ENCODE results near the gene EXPH5. TPM values are rescaled to one million over a fixed set of nuclear protein-coding genes. Genes with fewer than 3 reads are reported as not detected.

EXPH5 gene
- total RNA-seq, 1 donor from 2014 or later = 0.52 TPM

GRCh38 chr11:108568195-108568858 lies 25.2 kb downstream of the EXPH5 start:
- H3K9me3 ChIP-seq (ENCODE audit: control insufficient read depth in 3 of 3, low read length in 3 of 3) = no peaks in the 10 kb centered on the region
- no peak overlapping the region for H3K4me3 ChIP-seq (ENCODE audit: low read length in 3 of 3)
- no peaks in the 10 kb centered on the region for H3K27me3 ChIP-seq (ENCODE audit: control insufficient read depth in 3 of 3, insufficient read depth in 3 of 3, low read length in 3 of 3)
- no peak overlapping the region for H3K27ac ChIP-seq (ENCODE audit: low read depth, low read length)
- H3K9ac ChIP-seq (ENCODE audit: low read depth in 1 of 3, low read length in 3 of 3) = no peak overlapping the region
- H3K4me1 ChIP-seq (ENCODE audit: control insufficient read depth in 3 of 3, insufficient read depth in 3 of 3, low read length in 3 of 3) = peaks cover 1 to 3% (median 2%) of the 10 kb centered on the region in 3 donors
- H3K36me3 ChIP-seq (ENCODE audit: control insufficient read depth in 3 of 3, insufficient read depth in 3 of 3, low read length in 3 of 3) = no peaks in the 10 kb centered on the region

- Histone ChIP-seq H3K4me1 (ENCODE audit: control insufficient read depth in 3 of 3, insufficient read depth in 3 of 3, low read length in 3 of 3) (peaks cover 4 to 6% (median 5%) of the 10 kb centered on the region in 3 donors), H3K36me3 (ENCODE audit: control insufficient read depth in 3 of 3, insufficient read depth in 3 of 3, low read length in 3 of 3) (no peaks in the 10 kb centered on the region), H3K27ac (ENCODE audit: low read depth, low read length) (no peak overlapping the region), H3K9ac (ENCODE audit: low read depth in 1 of 3, low read length in 3 of 3) (no peak overlapping the region), H3K9me3 (ENCODE audit: control insufficient read depth in 3 of 3, low read length in 3 of 3) (no peaks in the 10 kb centered on the region), H3K4me3 (ENCODE audit: low read length in 3 of 3) (no peak overlapping the region), H3K27me3 (ENCODE audit: control insufficient read depth in 3 of 3, insufficient read depth in 3 of 3, low read length in 3 of 3) (no peaks in the 10 kb centered on the region)
Observed at GRCh38 chr11:108565653-108566052, 27.9 kb downstream of the EXPH5 start.

GRCh38 chr11:108562746-108563581 lies 30.6 kb downstream of the EXPH5 start:
- H3K36me3 ChIP-seq (ENCODE audit: control insufficient read depth in 3 of 3, insufficient read depth in 3 of 3, low read length in 3 of 3) = no peaks in the 10 kb centered on the region
- no peak overlapping the region for H3K9ac ChIP-seq (ENCODE audit: low read depth in 1 of 3, low read length in 3 of 3)
- no peaks in the 10 kb centered on the region for H3K9me3 ChIP-seq (ENCODE audit: control insufficient read depth in 3 of 3, low read length in 3 of 3)
- H3K27ac ChIP-seq (ENCODE audit: low read depth, low read length) = no peak overlapping the region
- H3K4me1 ChIP-seq (ENCODE audit: control insufficient read depth in 3 of 3, insufficient read depth in 3 of 3, low read length in 3 of 3) = peaks cover 4 to 6% (median 5%) of the 10 kb centered on the region in 3 donors
- H3K27me3 ChIP-seq (ENCODE audit: control insufficient read depth in 3 of 3, insufficient read depth in 3 of 3, low read length in 3 of 3) = no peaks in the 10 kb centered on the region
- H3K4me3 ChIP-seq (ENCODE audit: low read length in 3 of 3) = no peak overlapping the region

- H3K27me3 ChIP-seq (ENCODE audit: control insufficient read depth in 3 of 3, insufficient read depth in 3 of 3, low read length in 3 of 3) = no peaks in the 10 kb centered on the region
- H3K36me3 ChIP-seq (ENCODE audit: control insufficient read depth in 3 of 3, insufficient read depth in 3 of 3, low read length in 3 of 3) = no peaks in the 10 kb centered on the region
- no peak overlapping the region for H3K4me3 ChIP-seq (ENCODE audit: low read length in 3 of 3)
- no peak overlapping the region for H3K27ac ChIP-seq (ENCODE audit: low read depth, low read length)
- H3K4me1 ChIP-seq (ENCODE audit: control insufficient read depth in 3 of 3, insufficient read depth in 3 of 3, low read length in 3 of 3) = peaks cover 4 to 6% (median 5%) of the 10 kb centered on the region in 3 donors
- no peaks in the 10 kb centered on the region for H3K9me3 ChIP-seq (ENCODE audit: control insufficient read depth in 3 of 3, low read length in 3 of 3)
- no peak overlapping the region for H3K9ac ChIP-seq (ENCODE audit: low read depth in 1 of 3, low read length in 3 of 3)
Observed at GRCh38 chr11:108561535-108561991, 32.0 kb downstream of the EXPH5 start.

GRCh38 chr11:108559904-108560303 lies 33.7 kb downstream of the EXPH5 start:
- no peaks in the 10 kb centered on the region for H3K27me3 ChIP-seq (ENCODE audit: control insufficient read depth in 3 of 3, insufficient read depth in 3 of 3, low read length in 3 of 3)
- H3K4me3 ChIP-seq (ENCODE audit: low read length in 3 of 3) = no peak overlapping the region
- no peaks in the 10 kb centered on the region for H3K9me3 ChIP-seq (ENCODE audit: control insufficient read depth in 3 of 3, low read length in 3 of 3)
- no peak overlapping the region for H3K27ac ChIP-seq (ENCODE audit: low read depth, low read length)
- peaks cover 4 to 6% (median 5%) of the 10 kb centered on the region in 3 donors for H3K4me1 ChIP-seq (ENCODE audit: control insufficient read depth in 3 of 3, insufficient read depth in 3 of 3, low read length in 3 of 3)
- H3K36me3 ChIP-seq (ENCODE audit: control insufficient read depth in 3 of 3, insufficient read depth in 3 of 3, low read length in 3 of 3) = no peaks in the 10 kb centered on the region
- no peak overlapping the region for H3K9ac ChIP-seq (ENCODE audit: low read depth in 1 of 3, low read length in 3 of 3)

GRCh38 chr11:108559340-108559739 lies 34.2 kb downstream of the EXPH5 start:
- H3K9ac ChIP-seq (ENCODE audit: low read depth in 1 of 3, low read length in 3 of 3) = no peak overlapping the region
- no peaks in the 10 kb centered on the region for H3K27me3 ChIP-seq (ENCODE audit: control insufficient read depth in 3 of 3, insufficient read depth in 3 of 3, low read length in 3 of 3)
- peaks cover 4 to 6% (median 5%) of the 10 kb centered on the region in 3 donors for H3K4me1 ChIP-seq (ENCODE audit: control insufficient read depth in 3 of 3, insufficient read depth in 3 of 3, low read length in 3 of 3)
- no peak overlapping the region for H3K27ac ChIP-seq (ENCODE audit: low read depth, low read length)
- H3K4me3 ChIP-seq (ENCODE audit: low read length in 3 of 3) = no peak overlapping the region
- H3K36me3 ChIP-seq (ENCODE audit: control insufficient read depth in 3 of 3, insufficient read depth in 3 of 3, low read length in 3 of 3) = no peaks in the 10 kb centered on the region
- H3K9me3 ChIP-seq (ENCODE audit: control insufficient read depth in 3 of 3, low read length in 3 of 3) = no peaks in the 10 kb centered on the region

- Histone ChIP-seq H3K9ac (ENCODE audit: low read depth in 1 of 3, low read length in 3 of 3) (no peak overlapping the region), H3K36me3 (ENCODE audit: control insufficient read depth in 3 of 3, insufficient read depth in 3 of 3, low read length in 3 of 3) (no peaks in the 10 kb centered on the region), H3K27me3 (ENCODE audit: control insufficient read depth in 3 of 3, insufficient read depth in 3 of 3, low read length in 3 of 3) (no peaks in the 10 kb centered on the region), H3K9me3 (ENCODE audit: control insufficient read depth in 3 of 3, low read length in 3 of 3) (no peaks in the 10 kb centered on the region), H3K4me3 (ENCODE audit: low read length in 3 of 3) (no peak overlapping the region), H3K4me1 (ENCODE audit: control insufficient read depth in 3 of 3, insufficient read depth in 3 of 3, low read length in 3 of 3) (peaks cover under 1 to 3% (median 2%) of the 10 kb centered on the region in 3 donors), H3K27ac (ENCODE audit: low read depth, low read length) (no peak overlapping the region)
Observed at GRCh38 chr11:108558222-108558621, 35.3 kb downstream of the EXPH5 start.

GRCh38 chr11:108556019-108556418 lies 37.5 kb downstream of the EXPH5 start:
- Histone ChIP-seq H3K4me3 (ENCODE audit: low read length in 3 of 3) (no peak overlapping the region), H3K9me3 (ENCODE audit: control insufficient read depth in 3 of 3, low read length in 3 of 3) (no peaks in the 10 kb centered on the region), H3K27ac (ENCODE audit: low read depth, low read length) (no peak overlapping the region), H3K27me3 (ENCODE audit: control insufficient read depth in 3 of 3, insufficient read depth in 3 of 3, low read length in 3 of 3) (no peaks in the 10 kb centered on the region), H3K9ac (ENCODE audit: low read depth in 1 of 3, low read length in 3 of 3) (no peak overlapping the region), H3K36me3 (ENCODE audit: control insufficient read depth in 3 of 3, insufficient read depth in 3 of 3, low read length in 3 of 3) (no peaks in the 10 kb centered on the region), H3K4me1 (ENCODE audit: control insufficient read depth in 3 of 3, insufficient read depth in 3 of 3, low read length in 3 of 3) (no peaks in the 10 kb centered on the region)

- Histone ChIP-seq H3K36me3 (ENCODE audit: control insufficient read depth in 3 of 3, insufficient read depth in 3 of 3, low read length in 3 of 3) (no peaks in the 10 kb centered on the region), H3K4me1 (ENCODE audit: control insufficient read depth in 3 of 3, insufficient read depth in 3 of 3, low read length in 3 of 3) (no peaks in the 10 kb centered on the region), H3K4me3 (ENCODE audit: low read length in 3 of 3) (no peak overlapping the region), H3K9me3 (ENCODE audit: control insufficient read depth in 3 of 3, low read length in 3 of 3) (no peaks in the 10 kb centered on the region), H3K27ac (ENCODE audit: low read depth, low read length) (no peak overlapping the region), H3K9ac (ENCODE audit: low read depth in 1 of 3, low read length in 3 of 3) (no peak overlapping the region), H3K27me3 (ENCODE audit: control insufficient read depth in 3 of 3, insufficient read depth in 3 of 3, low read length in 3 of 3) (no peaks in the 10 kb centered on the region)
Observed at GRCh38 chr11:108551651-108552462, 41.7 kb downstream of the EXPH5 start.
